ENCODE measurements around the gene DOCK4. TPM values are rescaled to one million over a fixed set of nuclear protein-coding genes. Genes with fewer than 3 reads are reported as not detected.
A peak's percentile ranks its signal among the peaks of the same experiment; 100 is the strongest.

DOCK4 gene
- total RNA-seq, 2 donors from 2014 or later = 0.21 to 1.1 TPM

- no peaks in the 10 kb centered on the region for H3K36me3 Mint-ChIP-seq
- ATAC-seq = no peak
- peak overlapping the region in 1 of 2 donors; percentile 26 for H3K27ac Mint-ChIP-seq
- no peaks in the 10 kb centered on the region for H3K9me3 Mint-ChIP-seq
- no peak for DNase-seq (ENCODE audit: low spot score in 2 of 2)
These were observed 191.9 kb downstream of the DOCK4 start for GRCh38 chr7:112014347-112014746.

GRCh38 chr7:112013274-112013673 lies 192.9 kb downstream of the DOCK4 start:
- Mint-ChIP-seq H3K27ac (no peak overlapping the region), H3K9me3 (no peaks in the 10 kb centered on the region), H3K36me3 (no peaks in the 10 kb centered on the region)
- no peak for DNase-seq (ENCODE audit: low spot score in 2 of 2)
- no peak for ATAC-seq

DNA sequence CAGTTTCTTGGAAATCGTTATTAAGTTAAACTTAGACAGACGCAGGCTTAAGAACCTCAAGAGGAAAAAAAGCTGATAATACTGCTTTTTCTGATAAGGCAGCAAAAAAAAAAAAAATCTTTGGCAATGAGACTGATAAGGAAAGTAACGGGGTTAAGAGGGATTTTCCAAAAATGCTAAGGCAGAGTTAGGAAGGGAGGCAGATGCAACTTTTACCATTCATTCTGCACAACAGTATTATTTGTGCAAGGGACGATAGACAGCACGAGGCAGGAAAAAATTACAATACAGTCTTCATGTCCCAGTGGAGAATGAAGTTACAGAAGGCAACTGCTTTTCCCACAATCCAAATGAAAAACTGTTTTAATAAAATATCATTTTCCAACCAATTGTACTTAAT lies 194.0 kb downstream of the DOCK4 start:
- H3K27ac Mint-ChIP-seq = no peak overlapping the region
- H3K9me3 Mint-ChIP-seq = no peaks in the 10 kb centered on the region
- ATAC-seq (no peak), DNase-seq (ENCODE audit: low spot score in 2 of 2) (no peak)
- H3K36me3 Mint-ChIP-seq = no peaks in the 10 kb centered on the region

DNA sequence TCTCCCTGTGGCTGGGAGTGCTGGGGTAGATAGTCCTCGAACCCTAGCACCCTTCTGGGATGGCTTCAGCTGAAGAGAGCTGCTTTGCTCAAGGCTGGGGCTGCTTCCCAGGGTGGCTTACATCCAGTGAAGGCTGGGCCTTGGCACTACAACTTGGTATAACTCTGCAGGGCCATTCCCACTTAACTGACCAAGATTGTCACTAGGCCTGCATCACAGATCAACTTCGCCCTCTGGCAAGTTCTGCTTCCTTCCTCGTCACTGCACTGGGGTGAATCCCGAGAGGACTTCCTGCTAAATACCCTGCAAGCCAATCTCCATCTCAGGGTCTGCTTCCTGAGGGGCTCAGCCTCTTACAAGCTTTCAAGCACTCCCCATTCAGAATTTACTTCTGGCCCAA lies 195.2 kb downstream of the DOCK4 start:
- H3K36me3 Mint-ChIP-seq = no peaks in the 10 kb centered on the region
- no peak overlapping the region for H3K27ac Mint-ChIP-seq
- no peak for ATAC-seq
- no peak for DNase-seq (ENCODE audit: low spot score in 2 of 2)
- no peaks in the 10 kb centered on the region for H3K9me3 Mint-ChIP-seq

GRCh38 chr7:112010109-112010508 lies 196.1 kb downstream of the DOCK4 start:
- H3K9me3 Mint-ChIP-seq = no peaks in the 10 kb centered on the region
- DNase-seq (ENCODE audit: low spot score in 2 of 2) (no peak), ATAC-seq (no peak)
- no peaks in the 10 kb centered on the region for H3K36me3 Mint-ChIP-seq
- no peak overlapping the region for H3K27ac Mint-ChIP-seq

GRCh38 chr7:112009081-112009480 lies 197.1 kb downstream of the DOCK4 start:
- DNase-seq (ENCODE audit: low spot score in 2 of 2) (no peak), ATAC-seq (peak; percentile 53 to 64)
- no peak overlapping the region for H3K27ac Mint-ChIP-seq
- H3K9me3 Mint-ChIP-seq = no peaks in the 10 kb centered on the region
- no peaks in the 10 kb centered on the region for H3K36me3 Mint-ChIP-seq

GRCh38 chr7:112007185-112007584 lies 199.0 kb downstream of the DOCK4 start:
- Mint-ChIP-seq H3K27ac (no peak overlapping the region), H3K9me3 (no peaks in the 10 kb centered on the region), H3K36me3 (no peaks in the 10 kb centered on the region)
- no peak for ATAC-seq
- DNase-seq (ENCODE audit: low spot score in 2 of 2) = no peak

DNA sequence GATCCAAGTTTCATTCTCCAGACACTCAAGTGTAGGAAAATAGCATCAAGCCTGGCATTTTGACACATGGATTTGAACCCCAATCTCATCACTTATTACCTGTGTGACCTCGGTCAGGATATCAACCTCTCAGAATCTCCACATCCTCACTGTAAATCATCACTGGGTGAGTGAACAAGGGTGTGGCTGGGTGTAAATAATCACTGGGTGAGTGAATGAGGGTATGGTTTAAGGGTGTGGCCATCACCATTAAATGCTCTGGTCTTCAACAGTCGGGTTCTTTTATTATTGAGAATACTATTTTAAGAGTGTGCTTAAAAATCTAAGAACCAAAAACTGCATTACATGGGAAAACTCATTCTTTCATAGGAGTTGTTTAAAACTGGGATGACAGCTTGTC lies 200.1 kb downstream of the DOCK4 start:
- H3K9me3 Mint-ChIP-seq = no peaks in the 10 kb centered on the region
- H3K27ac Mint-ChIP-seq = no peak overlapping the region
- DNase-seq (ENCODE audit: low spot score in 2 of 2) (no peak), ATAC-seq (no peak)
- no peaks in the 10 kb centered on the region for H3K36me3 Mint-ChIP-seq

GRCh38 chr7:112005205-112005775 lies 200.9 kb downstream of the DOCK4 start:
- ATAC-seq = no peak
- no peak overlapping the region for H3K27ac Mint-ChIP-seq
- no peaks in the 10 kb centered on the region for H3K9me3 Mint-ChIP-seq

DNA sequence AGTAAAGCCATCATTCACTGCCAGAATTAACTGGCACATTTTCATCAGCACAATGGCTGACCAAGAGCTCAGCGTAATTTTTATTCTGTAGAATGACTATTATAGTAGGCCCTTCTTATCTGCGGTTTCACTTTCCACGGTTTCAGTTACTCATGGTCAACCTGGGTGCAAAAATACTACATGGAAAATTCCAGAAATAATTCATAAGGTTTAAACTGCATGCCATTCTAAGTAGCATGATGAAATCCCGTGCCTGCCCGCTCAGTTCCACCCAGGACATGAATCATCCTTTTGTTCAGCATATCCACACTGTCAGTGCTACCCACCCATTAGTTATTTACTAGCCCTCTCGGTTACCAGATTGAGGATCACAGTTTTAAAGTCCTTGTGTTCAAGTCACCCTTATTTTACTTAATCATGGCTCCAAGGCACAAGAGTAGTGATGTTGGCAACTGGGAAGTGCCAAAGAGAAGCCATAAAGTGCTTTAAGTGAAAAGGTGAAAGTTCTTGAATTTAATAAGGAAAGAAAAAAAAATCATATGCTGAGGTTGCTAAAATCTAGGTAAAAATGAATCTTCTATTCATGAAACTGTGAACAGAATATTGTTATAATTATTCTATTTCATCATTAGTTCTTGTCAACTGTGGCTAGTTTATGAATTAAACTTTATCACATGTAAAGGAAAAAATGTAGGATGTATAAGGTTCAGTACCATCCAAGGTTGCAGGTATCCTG lies 204.9 kb downstream of the DOCK4 start:
- ATAC-seq (no peak), DNase-seq (ENCODE audit: low spot score in 2 of 2) (no peak)
- no peak overlapping the region for H3K27ac Mint-ChIP-seq
- no peaks in the 10 kb centered on the region for H3K36me3 Mint-ChIP-seq
- H3K9me3 Mint-ChIP-seq = no peaks in the 10 kb centered on the region

More at GRCh38 chr7:112005205-112005775, 200.9 kb downstream of the DOCK4 start:
- no peaks in the 10 kb centered on the region for H3K36me3 Mint-ChIP-seq
- DNase-seq (ENCODE audit: low spot score in 2 of 2) = no peak

GRCh38 chr7:111998326-111998725 lies 207.9 kb downstream of the DOCK4 start:
- no peak for ATAC-seq
- no peak for DNase-seq (ENCODE audit: low spot score in 2 of 2)
- H3K9me3 Mint-ChIP-seq = no peaks in the 10 kb centered on the region
- H3K27ac Mint-ChIP-seq = no peak overlapping the region
- H3K36me3 Mint-ChIP-seq = no peaks in the 10 kb centered on the region

DNA sequence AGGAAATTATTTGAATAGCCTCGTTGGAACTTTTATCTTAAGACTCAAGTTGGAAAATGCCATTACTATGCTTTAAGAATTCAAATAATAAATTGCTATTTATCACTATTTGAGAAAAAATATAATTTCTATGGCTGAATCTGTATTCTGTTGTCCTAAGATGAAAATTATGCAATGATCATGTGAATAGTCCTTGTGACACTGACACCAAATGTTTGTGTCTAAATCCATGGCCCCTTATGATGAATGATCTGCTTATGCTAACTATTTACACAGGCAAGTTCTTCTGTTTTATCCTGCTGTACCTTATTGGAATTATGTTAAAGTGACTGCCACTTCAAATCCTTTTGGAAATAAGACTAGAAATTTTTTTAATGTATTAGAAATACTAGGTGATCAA lies 208.7 kb downstream of the DOCK4 start:
- Mint-ChIP-seq H3K27ac (no peak overlapping the region), H3K36me3 (no peaks in the 10 kb centered on the region), H3K9me3 (no peaks in the 10 kb centered on the region)
- DNase-seq (ENCODE audit: low spot score in 2 of 2) (no peak), ATAC-seq (no peak)

- Mint-ChIP-seq H3K27ac (no peak overlapping the region), H3K36me3 (no peaks in the 10 kb centered on the region), H3K9me3 (no peaks in the 10 kb centered on the region)
- no peak for DNase-seq (ENCODE audit: low spot score in 2 of 2)
- ATAC-seq = no peak
These were observed 213.6 kb downstream of the DOCK4 start for GRCh38 chr7:111992601-111993000.

DNA sequence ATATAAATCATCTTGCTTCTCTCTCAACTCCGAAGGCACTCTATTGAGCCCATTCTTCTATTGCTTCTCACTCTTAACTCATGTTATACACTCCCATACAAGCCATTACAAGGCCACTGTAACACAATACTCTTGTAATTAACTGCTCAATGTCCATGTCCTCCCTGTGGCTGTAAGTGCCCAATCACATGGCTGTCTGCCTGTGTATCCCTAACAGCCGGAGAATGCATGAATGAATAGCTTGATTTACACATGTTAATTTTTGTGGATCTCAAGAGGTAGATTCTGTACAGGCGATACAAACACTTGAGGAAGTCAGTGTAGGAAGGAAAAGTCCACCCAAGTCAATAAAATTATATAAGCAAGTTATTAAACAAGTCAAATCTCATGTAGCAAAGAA lies 215.6 kb downstream of the DOCK4 start:
- DNase-seq (ENCODE audit: low spot score in 2 of 2) (no peak), ATAC-seq (no peak)
- no peaks in the 10 kb centered on the region for H3K9me3 Mint-ChIP-seq
- no peak overlapping the region for H3K27ac Mint-ChIP-seq
- H3K36me3 Mint-ChIP-seq = no peaks in the 10 kb centered on the region

DNA sequence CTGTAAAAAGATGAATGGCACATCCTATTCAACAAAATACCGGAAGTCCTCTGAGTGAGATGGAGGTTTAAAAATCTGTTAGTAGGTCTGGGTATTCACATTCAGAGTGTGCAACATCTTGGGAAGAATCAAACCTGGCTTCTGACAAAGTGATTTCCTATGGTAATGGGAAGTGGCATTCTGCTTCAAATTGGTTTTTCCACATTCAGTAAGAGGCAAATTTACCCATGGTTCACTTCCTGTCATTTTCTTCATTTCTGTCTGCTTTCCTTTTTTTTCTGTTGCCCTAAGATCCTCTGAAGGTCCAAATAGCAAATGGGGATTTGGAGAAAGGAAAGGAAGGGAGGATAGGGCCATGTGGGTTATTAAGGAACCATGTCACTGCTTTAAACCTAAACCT lies 218.3 kb downstream of the DOCK4 start:
- no peak overlapping the region for H3K27ac Mint-ChIP-seq
- no peak for ATAC-seq
- H3K36me3 Mint-ChIP-seq = no peaks in the 10 kb centered on the region
- DNase-seq (ENCODE audit: low spot score in 2 of 2) = no peak
- no peaks in the 10 kb centered on the region for H3K9me3 Mint-ChIP-seq

GRCh38 chr7:111987115-111987826 lies 218.9 kb downstream of the DOCK4 start:
- H3K9me3 Mint-ChIP-seq = no peaks in the 10 kb centered on the region
- no peak for ATAC-seq
- no peak overlapping the region for H3K27ac Mint-ChIP-seq
- DNase-seq (ENCODE audit: low spot score in 2 of 2) = no peak
- H3K36me3 Mint-ChIP-seq = no peaks in the 10 kb centered on the region

GRCh38 chr7:111986601-111987000 lies 219.6 kb downstream of the DOCK4 start:
- no peaks in the 10 kb centered on the region for H3K9me3 Mint-ChIP-seq
- no peak overlapping the region for H3K27ac Mint-ChIP-seq
- H3K36me3 Mint-ChIP-seq = no peaks in the 10 kb centered on the region
- DNase-seq (ENCODE audit: low spot score in 2 of 2) (no peak), ATAC-seq (no peak)

DNA sequence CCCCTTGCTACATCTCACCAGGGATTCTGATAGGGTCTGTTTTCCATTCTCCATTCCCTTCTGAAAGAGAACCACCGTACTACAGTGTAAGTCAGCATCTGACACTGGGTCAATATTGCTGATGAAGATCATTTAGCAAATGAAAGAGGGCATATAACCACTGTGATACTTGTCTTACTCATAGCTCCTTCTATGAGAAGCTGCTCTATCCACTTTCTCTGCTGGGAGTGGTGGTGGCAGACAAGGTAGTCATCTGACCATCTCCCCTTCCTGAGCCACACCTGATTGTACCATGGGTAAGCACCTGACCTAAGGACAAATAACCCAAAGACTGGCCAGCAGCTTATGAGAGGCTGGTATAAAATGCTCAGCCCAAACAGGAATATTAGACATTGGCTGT lies 220.4 kb downstream of the DOCK4 start:
- DNase-seq (ENCODE audit: low spot score in 2 of 2) (no peak), ATAC-seq (no peak)
- no peaks in the 10 kb centered on the region for H3K9me3 Mint-ChIP-seq
- no peaks in the 10 kb centered on the region for H3K36me3 Mint-ChIP-seq
- H3K27ac Mint-ChIP-seq = no peak overlapping the region
